Mammary epithelial cell (primary cell): ENCODE measurements around the gene LGALS3.

ENCODE experiments used
- EZH2 ChIP-seq: IDR thresholded peaks from 2 replicates; pipeline ENCODE4 v1.6.1; 2012; ENCODE audit warnings: low read length, inconsistent platforms, borderline replicate concordance
- TF ChIP-seq, protein P1 (sequence below), 2 donors: IDR thresholded peaks in 1 of 2; conservative IDR thresholded peaks in 1 of 2; 2 replicates each; pipeline ENCODE4 v1.5.1; 2011 to 2012; ENCODE audit warnings: inconsistent platforms in 2 of 2, low read length in 2 of 2, mild to moderate bottlenecking in 2 of 2, control low read depth in 1 of 2, low read depth in 1 of 2; ENCODE audit not compliant: insufficient read depth in 1 of 2; ENCODE audit errors: extremely low read depth in 1 of 2

GRCh38 chr14:55114720-55115119, 14.3 kb upstream of the LGALS3 start:
- TF ChIP-seq, protein P1, sequence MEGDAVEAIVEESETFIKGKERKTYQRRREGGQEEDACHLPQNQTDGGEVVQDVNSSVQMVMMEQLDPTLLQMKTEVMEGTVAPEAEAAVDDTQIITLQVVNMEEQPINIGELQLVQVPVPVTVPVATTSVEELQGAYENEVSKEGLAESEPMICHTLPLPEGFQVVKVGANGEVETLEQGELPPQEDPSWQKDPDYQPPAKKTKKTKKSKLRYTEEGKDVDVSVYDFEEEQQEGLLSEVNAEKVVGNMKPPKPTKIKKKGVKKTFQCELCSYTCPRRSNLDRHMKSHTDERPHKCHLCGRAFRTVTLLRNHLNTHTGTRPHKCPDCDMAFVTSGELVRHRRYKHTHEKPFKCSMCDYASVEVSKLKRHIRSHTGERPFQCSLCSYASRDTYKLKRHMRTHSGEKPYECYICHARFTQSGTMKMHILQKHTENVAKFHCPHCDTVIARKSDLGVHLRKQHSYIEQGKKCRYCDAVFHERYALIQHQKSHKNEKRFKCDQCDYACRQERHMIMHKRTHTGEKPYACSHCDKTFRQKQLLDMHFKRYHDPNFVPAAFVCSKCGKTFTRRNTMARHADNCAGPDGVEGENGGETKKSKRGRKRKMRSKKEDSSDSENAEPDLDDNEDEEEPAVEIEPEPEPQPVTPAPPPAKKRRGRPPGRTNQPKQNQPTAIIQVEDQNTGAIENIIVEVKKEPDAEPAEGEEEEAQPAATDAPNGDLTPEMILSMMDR (conservative IDR thresholded peaks at IDR 0.05 in 1 of 2, IDR thresholded peaks at IDR 0.05 in 1 of 2; ENCODE audit: extremely low read depth in 1 of 2, insufficient read depth in 1 of 2, low read depth in 1 of 2, low read length in 2 of 2): no peak
- no peak for TF ChIP-seq EZH2
